NT2/D1 (cell line): Measurements from ENCODE around the gene SPATA13.

ENCODE experiments used
- SUZ12 ChIP-seq: IDR thresholded peaks from 2 replicates; pipeline ENCODE4 v1.6.1; 2011; ENCODE audit not compliant: insufficient read length, insufficient read depth; ENCODE audit errors: extremely low read depth
- ZNF274 ChIP-seq: IDR thresholded peaks from 2 replicates; pipeline ENCODE4 v1.6.1; 2011; ENCODE audit warnings: mild to moderate bottlenecking, low read depth, low read length

DNA sequence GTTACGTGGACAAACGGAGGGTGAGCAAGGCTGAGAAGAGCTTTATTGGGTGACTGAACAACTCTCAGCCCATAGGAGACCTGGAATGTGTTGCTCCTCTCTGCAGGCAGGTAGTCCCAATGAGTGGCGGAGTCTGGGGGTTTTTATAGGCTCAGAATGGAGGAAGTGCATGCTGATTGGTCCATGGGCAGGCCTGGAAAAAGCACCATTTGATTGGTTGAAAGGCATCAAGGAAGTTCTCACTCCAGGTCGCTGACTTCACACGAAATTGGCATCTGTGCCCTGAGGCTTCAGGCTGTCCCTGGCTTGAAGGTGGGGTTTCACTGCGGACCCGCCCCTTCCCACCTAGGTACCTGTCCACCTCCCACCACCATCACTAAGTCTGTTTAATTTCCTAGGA is 65.4 kb downstream of the SPATA13 start:
- TF ChIP-seq SUZ12: no peak
- no peak for TF ChIP-seq ZNF274
